ENCODE data around the gene AURKA. TPM values are rescaled to one million over a fixed set of nuclear protein-coding genes. Genes with fewer than 3 reads are reported as not detected.

Gene AURKA
- total RNA-seq, 1 experiment from 2014 or later: 115 TPM

GRCh38 chr20:56423886-56424285, 31.9 kb upstream of the AURKA start:
- TF ChIP-seq POLR2AphosphoS5 (IDR thresholded peaks at IDR 0.05; ENCODE audit: low read depth, low read length) (no peak), SIN3A (IDR thresholded peaks at IDR 0.05; ENCODE audit: borderline replicate concordance, insufficient read depth, low read depth, low read length) (no peak), REST (IDR thresholded peaks at IDR 0.05; ENCODE audit: insufficient read depth in 1 of 2, low read depth in 2 of 2, low read length in 1 of 2) (no peak), TCF7L2 (IDR thresholded peaks at IDR 0.05; ENCODE audit: low read depth, low read length) (no peak)
- TF ChIP-seq, protein P1, sequence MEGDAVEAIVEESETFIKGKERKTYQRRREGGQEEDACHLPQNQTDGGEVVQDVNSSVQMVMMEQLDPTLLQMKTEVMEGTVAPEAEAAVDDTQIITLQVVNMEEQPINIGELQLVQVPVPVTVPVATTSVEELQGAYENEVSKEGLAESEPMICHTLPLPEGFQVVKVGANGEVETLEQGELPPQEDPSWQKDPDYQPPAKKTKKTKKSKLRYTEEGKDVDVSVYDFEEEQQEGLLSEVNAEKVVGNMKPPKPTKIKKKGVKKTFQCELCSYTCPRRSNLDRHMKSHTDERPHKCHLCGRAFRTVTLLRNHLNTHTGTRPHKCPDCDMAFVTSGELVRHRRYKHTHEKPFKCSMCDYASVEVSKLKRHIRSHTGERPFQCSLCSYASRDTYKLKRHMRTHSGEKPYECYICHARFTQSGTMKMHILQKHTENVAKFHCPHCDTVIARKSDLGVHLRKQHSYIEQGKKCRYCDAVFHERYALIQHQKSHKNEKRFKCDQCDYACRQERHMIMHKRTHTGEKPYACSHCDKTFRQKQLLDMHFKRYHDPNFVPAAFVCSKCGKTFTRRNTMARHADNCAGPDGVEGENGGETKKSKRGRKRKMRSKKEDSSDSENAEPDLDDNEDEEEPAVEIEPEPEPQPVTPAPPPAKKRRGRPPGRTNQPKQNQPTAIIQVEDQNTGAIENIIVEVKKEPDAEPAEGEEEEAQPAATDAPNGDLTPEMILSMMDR (IDR thresholded peaks at IDR 0.05): no peak
- ChIA-PET POLR2A (interaction anchor here (0.6 to 0.7 kb wide), 2 partner anchors 14 to 45 kb away, joined by 4 to 13 read pairs; no protein-coding TSS in a partner anchor), CTCF (no interaction called here)

GRCh38 chr20:56423211-56423610, 31.2 kb upstream of the AURKA start:
- ATAC-seq (no peak), DNase-seq (ENCODE audit: low read depth, low spot score) (no peak)
- CTCF ChIA-PET: no interaction called here
- BruUV-seq (replicated peaks): no TSS peak
- POLR2A ChIA-PET: no interaction called here
- TF ChIP-seq POLR2AphosphoS5 (IDR thresholded peaks at IDR 0.05; ENCODE audit: low read depth, low read length): no peak
- TF ChIP-seq SIN3A (IDR thresholded peaks at IDR 0.05; ENCODE audit: borderline replicate concordance, insufficient read depth, low read depth, low read length): no peak
- no peaks in the 10 kb centered on the region for H3K9me3 ChIP-seq (ENCODE audit: control insufficient read depth, insufficient read depth, low read depth, low read length)
- no peaks in the 10 kb centered on the region for H3K4me1 ChIP-seq (ENCODE audit: control insufficient read depth, insufficient read depth, low read length)
- H3K27me3 ChIP-seq (ENCODE audit: control insufficient read depth, insufficient read depth, low read length): no peaks in the 10 kb centered on the region
- in situ Hi-C loops (cut with HindIII; ENCODE audit: low pct_unique_long_range_greater_than_20kb, low sequenced_read_pairs) (no loop called here), intact Hi-C loops (cut with micrococcal nuclease; ENCODE audit: unreplicated experiment) (no loop called here)
- H3K27ac ChIP-seq (ENCODE audit: low read length): no peak overlapping the region
- no peak overlapping the region for H3K4me3 ChIP-seq (ENCODE audit: low read depth in 2 of 2, low read length in 2 of 2)
- H3K36me3 ChIP-seq (ENCODE audit: control insufficient read depth, insufficient read depth, low read length): no peaks in the 10 kb centered on the region

More at GRCh38 chr20:56423886-56424285, 31.9 kb upstream of the AURKA start:
- H3K27ac ChIP-seq (ENCODE audit: low read length): no peak overlapping the region
- DNase-seq (ENCODE audit: low read depth, low spot score) (no peak), ATAC-seq (no peak)
- in situ Hi-C loops (cut with HindIII; ENCODE audit: low pct_unique_long_range_greater_than_20kb, low sequenced_read_pairs): no loop called here
- intact Hi-C loops (cut with micrococcal nuclease; ENCODE audit: unreplicated experiment): no loop called here
- H3K4me1 ChIP-seq (ENCODE audit: control insufficient read depth, insufficient read depth, low read length): no peaks in the 10 kb centered on the region
- H3K9me3 ChIP-seq (ENCODE audit: control insufficient read depth, insufficient read depth, low read depth, low read length): no peaks in the 10 kb centered on the region
- H3K4me3 ChIP-seq (ENCODE audit: low read depth in 2 of 2, low read length in 2 of 2): no peak overlapping the region
- no peaks in the 10 kb centered on the region for H3K27me3 ChIP-seq (ENCODE audit: control insufficient read depth, insufficient read depth, low read length)
- no TSS peak for BruUV-seq (replicated peaks)
- no peaks in the 10 kb centered on the region for H3K36me3 ChIP-seq (ENCODE audit: control insufficient read depth, insufficient read depth, low read length)

GRCh38 chr20:56422824-56423189, 30.8 kb upstream of the AURKA start:
- Histone ChIP-seq H3K4me3 (ENCODE audit: low read depth in 2 of 2, low read length in 2 of 2) (no peak overlapping the region), H3K36me3 (ENCODE audit: control insufficient read depth, insufficient read depth, low read length) (no peaks in the 10 kb centered on the region), H3K4me1 (ENCODE audit: control insufficient read depth, insufficient read depth, low read length) (no peaks in the 10 kb centered on the region), H3K27ac (ENCODE audit: low read length) (no peak overlapping the region), H3K9me3 (ENCODE audit: control insufficient read depth, insufficient read depth, low read depth, low read length) (no peaks in the 10 kb centered on the region), H3K27me3 (ENCODE audit: control insufficient read depth, insufficient read depth, low read length) (no peaks in the 10 kb centered on the region)
- ChIA-PET POLR2A (no interaction called here), CTCF (no interaction called here)
- no peak for ATAC-seq
- TF ChIP-seq TCF7L2 (IDR thresholded peaks at IDR 0.05; ENCODE audit: low read depth, low read length) (no peak), SIN3A (IDR thresholded peaks at IDR 0.05; ENCODE audit: borderline replicate concordance, insufficient read depth, low read depth, low read length) (no peak), POLR2AphosphoS5 (IDR thresholded peaks at IDR 0.05; ENCODE audit: low read depth, low read length) (no peak), REST (IDR thresholded peaks at IDR 0.05; ENCODE audit: insufficient read depth in 1 of 2, low read depth in 2 of 2, low read length in 1 of 2) (no peak)
- TF ChIP-seq, protein P1 (IDR thresholded peaks at IDR 0.05): no peak
- DNase-seq (ENCODE audit: low read depth, low spot score): no peak
- in situ Hi-C loops (cut with HindIII; ENCODE audit: low pct_unique_long_range_greater_than_20kb, low sequenced_read_pairs) (no loop called here), intact Hi-C loops (cut with micrococcal nuclease; ENCODE audit: unreplicated experiment) (no loop called here)
- BruUV-seq (replicated peaks): no TSS peak

Measured in Panc1 (cell line).